Measurements from ENCODE around the gene GLG1. TPM values are rescaled to one million over a fixed set of nuclear protein-coding genes. Genes with fewer than 3 reads are reported as not detected.

GLG1 gene
- total and polyA plus RNA-seq, 4 donors: 22.2 to 71.5 (median 47.9) TPM

- H3K27ac ChIP-seq (ENCODE audit: low read depth in 1 of 2, low read length in 2 of 2): no peak overlapping the region
- peaks cover 0 to 4% (median 0%) of the 10 kb centered on the region in 4 donors for H3K4me1 ChIP-seq (ENCODE audit: control insufficient read depth in 4 of 4, insufficient read depth in 4 of 4, low read length in 3 of 4)
- H3K4me3 ChIP-seq (ENCODE audit: low read depth in 1 of 3, low read length in 3 of 3): no peak overlapping the region
- WGBS: 98% methylated on average over 3 of the region's 3 CpGs
- no peak overlapping the region for H3K9ac ChIP-seq (ENCODE audit: low read depth in 1 of 2, low read length in 2 of 2)
- H3K9me3 ChIP-seq (ENCODE audit: control insufficient read depth in 4 of 4, low read length in 3 of 4): no peaks in the 10 kb centered on the region
- TF ChIP-seq EGR1 (IDR thresholded peaks at IDR 0.05; ENCODE audit: low read depth in 2 of 2): no peak
- TF ChIP-seq YY1 (IDR thresholded peaks at IDR 0.05): no peak
- no peak for TF ChIP-seq FOXA1 (IDR thresholded peaks at IDR 0.05)
- TF ChIP-seq SP1 (IDR thresholded peaks at IDR 0.05): no peak
- no peak for TF ChIP-seq GABPA (IDR thresholded peaks at IDR 0.05 in 1 of 2, conservative IDR thresholded peaks at IDR 0.05 in 1 of 2)
- TF ChIP-seq JUND (IDR thresholded peaks at IDR 0.05): no peak
- TF ChIP-seq RXRA (IDR thresholded peaks at IDR 0.05): no peak
- TF ChIP-seq MAX (IDR thresholded peaks at IDR 0.05): no peak
- no peak for TF ChIP-seq RAD21 (IDR thresholded peaks at IDR 0.05)
- TF ChIP-seq FOXA2 (IDR thresholded peaks at IDR 0.05): no peak
- TF ChIP-seq HNF4G (IDR thresholded peaks at IDR 0.05): no peak
- TF ChIP-seq ATF3 (IDR thresholded peaks at IDR 0.05): no peak
- no peak for TF ChIP-seq ZBTB33 (IDR thresholded peaks at IDR 0.05)
- TF ChIP-seq HNF4A (conservative IDR thresholded peaks at IDR 0.05): no peak
- TF ChIP-seq CTCF (IDR thresholded peaks at IDR 0.05; ENCODE audit: low read depth, low read length, missing input control): no peak
- no peak for TF ChIP-seq REST (IDR thresholded peaks at IDR 0.05)
- no peak for TF ChIP-seq TAF1 (conservative IDR thresholded peaks at IDR 0.05)
- H3K27me3 ChIP-seq (ENCODE audit: control insufficient read depth in 4 of 4, insufficient read depth in 4 of 4, low read length in 3 of 4): no peaks in the 10 kb centered on the region
- peaks cover 5 to 34% (median 27%) of the 10 kb centered on the region in 4 donors for H3K36me3 ChIP-seq (ENCODE audit: control insufficient read depth in 4 of 4, insufficient read depth in 3 of 4, low read depth in 1 of 4, low read length in 3 of 4)
- DNase-seq (ENCODE audit: low spot score): no peak
Observed at GRCh38 chr16:74450236-74450635, 156.7 kb downstream of the GLG1 start.
